Omental fat pad (tissue), 4 donors: ENCODE data around the gene PRTN3. TPM values are rescaled to one million over a fixed set of nuclear protein-coding genes. Genes with fewer than 3 reads are reported as not detected.

ENCODE experiments used
- ATAC-seq: fragments of 150-250 bp; one replicate; pipeline ENCODE4 v1.9.1; 2016; ENCODE audit warnings: mild to moderate bottlenecking, moderate library complexity; ENCODE audit not compliant: low FRiP score
- DNase-seq: peaks from one replicate; pipeline ENCODE4 v3.0.0-alpha.2; 2019; ENCODE audit warnings: low spot score
- CTCF ChIP-seq, 3 donors: fragments of 450-650 bp; IDR thresholded peaks; one replicate each; pipeline ENCODE4 v1.5.1; 2016 to 2017; ENCODE audit warnings: antibody characterized with exemption in 3 of 3, mild to moderate bottlenecking in 3 of 3, moderate library complexity in 2 of 3
- total RNA-seq, 4 donors: library from RNA; depleted of rRNA; stranded (reverse); fragments of >200 nt; gene quantifications; one replicate each; pipeline ENCODE4 v1.1.0, GENCODE V29; 2016

The PRTN3 gene
- total RNA-seq, 4 donors from 2014 or later: not detected

- no peak for DNase-seq
- TF ChIP-seq CTCF (IDR thresholded peaks at IDR 0.05): no peak
- no peak for ATAC-seq
Measured at GRCh38 chr19:867301-867793, 26.5 kb downstream of the PRTN3 start.

GRCh38 chr19:867855-868457, 27.2 kb downstream of the PRTN3 start:
- no peak for DNase-seq
- ATAC-seq: no peak
- TF ChIP-seq CTCF (IDR thresholded peaks at IDR 0.05): no peak

GRCh38 chr19:868458-869244, 27.9 kb downstream of the PRTN3 start:
- no peak for TF ChIP-seq CTCF (IDR thresholded peaks at IDR 0.05)
- no peak for ATAC-seq

GRCh38 chr19:869245-870177, 28.7 kb downstream of the PRTN3 start:
- DNase-seq (no peak), ATAC-seq (peak; percentile 86)
- no peak for TF ChIP-seq CTCF (IDR thresholded peaks at IDR 0.05)

More at GRCh38 chr19:868458-869244, 27.9 kb downstream of the PRTN3 start:
- no peak for DNase-seq

GRCh38 chr19:870314-870713, 29.5 kb downstream of the PRTN3 start:
- ATAC-seq: no peak
- no peak for TF ChIP-seq CTCF (IDR thresholded peaks at IDR 0.05)

GRCh38 chr19:870963-871401, 30.2 kb downstream of the PRTN3 start:
- no peak for ATAC-seq
- no peak for DNase-seq
- no peak for TF ChIP-seq CTCF (IDR thresholded peaks at IDR 0.05)

More at GRCh38 chr19:870314-870713, 29.5 kb downstream of the PRTN3 start:
- DNase-seq: no peak
